NCI-H1930 (cell line): ENCODE measurements around the gene CACNB1.
"Not testable (repeated sequence)": the region's sequence is repeated elsewhere in the genome, so short reads cannot be mapped to it uniquely, and the experiment has no call there.

Experiments
- DNase-seq, 2 experiments: peaks; one replicate each; lab custom pipeline; 2025; lab: John Stamatoyannopoulos, UW

Gene CACNB1

DNA sequence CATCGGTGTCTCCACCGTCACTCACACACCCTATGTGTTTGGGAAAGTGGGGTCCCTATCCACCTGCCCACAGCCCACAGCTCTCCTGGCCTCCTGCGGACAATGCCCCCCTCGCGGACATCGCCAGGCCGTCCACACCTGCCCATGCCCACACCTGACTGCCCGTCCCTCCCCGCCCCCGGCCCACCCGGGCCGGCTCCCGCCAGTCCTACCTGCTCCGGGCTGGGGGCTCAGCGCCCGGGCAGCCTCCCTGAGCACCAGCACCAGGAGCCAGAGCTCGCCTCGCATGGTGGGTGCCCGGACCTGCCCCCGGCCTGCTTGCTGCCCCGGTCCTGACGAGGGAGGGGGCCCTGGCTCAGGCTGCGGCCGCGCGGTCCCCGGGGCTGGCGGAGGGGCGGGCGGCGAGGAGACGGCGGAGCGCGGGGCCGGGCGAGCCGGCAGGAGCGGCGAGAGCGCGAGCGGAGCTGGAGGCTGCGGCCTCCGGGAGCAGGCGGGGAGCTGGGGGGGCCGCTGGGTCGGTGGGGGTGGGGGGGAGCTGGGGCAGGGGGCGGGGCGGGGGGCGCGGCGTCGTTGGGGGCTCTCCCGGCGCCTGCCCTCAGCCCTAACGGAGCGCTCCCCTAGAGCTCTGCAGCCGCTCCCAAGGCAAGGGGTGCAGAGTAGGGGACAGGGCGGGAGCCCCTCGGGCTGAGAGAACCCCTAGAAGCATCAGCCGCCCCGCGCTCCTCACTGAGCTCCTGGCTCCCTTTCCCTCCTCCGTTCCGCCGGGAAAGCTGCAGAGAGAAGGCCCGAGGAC lies 46.1 kb downstream of the CACNB1 start, which contains the start of gene PLXDC1:
TSS of gene PLXDC1 (minus strand) at position 488 of the 793 bp plus-strand sequence. CDS start at position 288, 200 bp downstream.
- no peak for DNase-seq

DNA sequence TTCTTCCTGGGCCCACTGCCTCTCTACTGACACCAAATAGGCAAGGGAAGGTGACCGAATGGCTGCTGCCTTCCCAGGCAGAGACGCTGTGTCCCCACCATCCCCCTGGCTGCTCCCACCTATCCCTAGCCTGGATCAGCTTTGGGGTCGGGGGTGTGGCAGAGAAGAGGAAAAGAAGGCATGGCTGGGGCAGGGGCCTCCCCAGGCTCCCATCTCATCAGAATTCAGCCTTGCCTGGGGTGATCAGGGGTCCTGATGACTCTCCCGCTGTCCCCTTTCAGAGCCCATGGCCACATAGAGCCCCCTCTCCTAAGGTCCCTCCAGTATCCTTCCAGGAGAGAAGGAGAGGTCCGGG lies 46.7 kb downstream of the CACNB1 start:
- no peak for DNase-seq

DNA sequence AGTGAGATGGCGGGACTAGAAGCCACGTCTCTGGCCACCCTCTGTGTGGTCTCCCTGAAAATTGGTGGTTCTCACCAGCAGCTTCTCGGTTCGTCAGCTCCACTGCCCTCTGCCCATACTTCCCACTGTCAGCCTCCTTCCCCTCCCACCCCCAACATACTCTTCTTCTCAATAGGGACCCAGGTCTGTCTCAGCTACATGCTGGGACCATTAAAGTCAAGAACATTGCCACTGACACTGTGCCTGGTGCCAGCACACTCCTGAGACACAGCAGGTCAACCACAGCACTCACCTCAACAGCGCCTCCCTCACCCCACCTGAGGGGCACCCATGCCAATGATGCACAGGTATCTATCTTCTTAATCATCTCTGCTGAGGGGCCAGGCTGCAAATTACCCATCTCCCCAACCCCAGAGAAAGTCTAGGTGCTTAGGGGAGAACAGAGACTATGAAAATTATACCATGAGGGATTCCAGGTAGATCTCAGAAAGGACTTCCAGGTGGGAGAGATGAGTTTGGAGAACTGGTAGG lies 47.3 kb downstream of the CACNB1 start:
- no peak for DNase-seq

DNA sequence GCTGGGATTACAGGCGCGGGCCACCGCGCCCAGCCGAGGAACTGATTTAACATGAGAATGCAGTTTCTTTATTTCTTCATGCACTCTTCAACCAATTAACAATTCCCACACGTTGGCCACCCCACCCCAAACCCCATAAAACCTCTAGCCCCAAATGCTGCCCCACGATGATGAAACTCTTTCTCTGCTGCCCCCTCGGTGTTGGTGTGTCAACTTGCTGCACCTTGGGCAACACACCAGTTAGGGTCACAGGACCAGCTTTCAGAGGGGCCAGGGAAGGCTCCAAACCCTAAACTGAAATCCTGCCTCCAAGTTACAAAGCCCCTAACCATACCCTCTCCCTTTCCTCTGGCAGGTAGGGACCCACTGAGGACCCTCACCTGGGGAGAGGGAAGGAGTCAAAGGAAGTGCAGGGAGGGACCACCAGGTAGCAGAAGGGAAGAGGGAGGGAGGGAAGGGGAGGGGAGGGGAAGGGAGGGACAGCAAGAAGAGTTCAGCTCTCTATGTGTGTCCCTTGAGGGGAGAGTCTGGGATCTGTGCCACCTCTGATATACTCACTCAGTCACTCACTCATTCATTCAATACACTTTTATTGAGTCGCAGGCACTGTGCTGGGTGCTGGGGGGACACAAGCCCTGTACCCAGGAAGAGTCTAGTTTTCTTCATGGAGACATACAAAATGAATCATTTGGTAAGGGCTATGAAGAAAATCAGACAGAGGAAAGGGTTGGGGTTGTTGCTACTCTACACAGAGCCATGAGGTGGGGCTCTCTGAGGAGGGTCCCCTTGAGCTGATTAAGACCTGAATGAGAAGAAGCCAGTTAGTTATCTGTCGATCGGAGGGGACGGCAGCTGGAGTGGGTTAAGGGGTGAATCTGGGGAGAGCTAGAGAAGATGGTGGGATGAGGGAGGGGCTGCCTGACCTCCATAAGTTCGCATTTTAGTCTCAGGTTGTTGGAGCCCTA lies 50.0 kb downstream of the CACNB1 start:
- no peak for DNase-seq

DNA sequence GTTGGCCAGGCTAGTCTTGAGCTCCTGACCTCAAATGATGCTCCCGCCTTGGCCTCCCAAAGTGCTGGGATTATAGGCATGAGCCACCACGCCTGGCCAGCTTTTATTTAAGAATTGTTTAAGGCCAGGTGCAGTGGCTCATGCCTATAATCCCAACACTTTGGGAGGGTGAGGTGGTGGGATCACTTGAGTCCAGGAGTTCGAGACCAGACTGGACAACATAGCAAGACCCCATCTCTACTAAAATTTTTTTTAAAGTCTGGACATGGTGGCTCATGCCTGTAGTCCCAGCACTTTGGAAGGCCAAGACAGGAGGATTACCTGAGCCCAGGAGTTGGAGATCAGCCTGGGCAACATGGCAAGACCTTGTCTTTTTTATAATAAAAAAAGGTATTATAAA lies 51.2 kb downstream of the CACNB1 start:
- no peak for DNase-seq

DNA sequence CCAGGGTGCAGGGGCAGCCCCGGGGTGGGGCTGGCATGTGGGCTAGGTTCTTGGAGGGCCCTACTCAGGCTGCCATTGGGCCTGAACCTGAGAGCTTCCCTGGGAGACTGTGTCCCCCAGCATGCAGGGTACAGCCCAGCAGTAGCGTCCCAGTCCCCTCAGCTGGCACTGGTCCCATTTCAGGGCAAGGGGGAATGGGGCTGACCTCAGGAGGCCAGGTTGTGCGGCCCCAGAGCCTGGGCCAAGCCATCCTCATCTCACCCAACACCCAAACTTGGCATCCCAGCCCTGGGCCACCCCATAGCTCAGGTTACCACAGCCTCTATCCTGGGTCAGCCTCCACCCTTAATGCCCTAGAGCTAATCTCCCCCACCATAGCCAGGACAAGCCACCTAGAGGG lies 52.3 kb downstream of the CACNB1 start:
- no peak for DNase-seq

DNA sequence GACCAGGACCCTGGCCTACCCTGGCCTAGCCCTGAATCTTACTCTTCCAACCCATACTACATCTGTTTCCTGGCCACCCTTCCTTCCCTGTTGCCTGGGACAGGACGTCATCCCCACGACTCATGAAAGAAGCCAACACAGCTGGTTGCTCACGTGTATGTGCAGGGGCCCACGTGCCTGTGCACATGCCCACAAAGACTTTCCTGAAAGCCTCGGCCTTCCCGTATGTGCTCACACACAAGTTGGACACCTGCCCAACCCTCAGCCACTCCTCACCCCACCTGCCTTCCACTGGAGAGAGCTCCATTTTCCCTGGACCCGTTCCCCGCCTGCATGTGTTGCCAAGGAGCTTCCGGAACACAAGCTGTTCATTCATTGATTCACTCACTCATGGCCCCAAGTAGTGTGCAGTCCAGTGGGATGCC lies 53.0 kb downstream of the CACNB1 start:
- no peak for DNase-seq

DNA sequence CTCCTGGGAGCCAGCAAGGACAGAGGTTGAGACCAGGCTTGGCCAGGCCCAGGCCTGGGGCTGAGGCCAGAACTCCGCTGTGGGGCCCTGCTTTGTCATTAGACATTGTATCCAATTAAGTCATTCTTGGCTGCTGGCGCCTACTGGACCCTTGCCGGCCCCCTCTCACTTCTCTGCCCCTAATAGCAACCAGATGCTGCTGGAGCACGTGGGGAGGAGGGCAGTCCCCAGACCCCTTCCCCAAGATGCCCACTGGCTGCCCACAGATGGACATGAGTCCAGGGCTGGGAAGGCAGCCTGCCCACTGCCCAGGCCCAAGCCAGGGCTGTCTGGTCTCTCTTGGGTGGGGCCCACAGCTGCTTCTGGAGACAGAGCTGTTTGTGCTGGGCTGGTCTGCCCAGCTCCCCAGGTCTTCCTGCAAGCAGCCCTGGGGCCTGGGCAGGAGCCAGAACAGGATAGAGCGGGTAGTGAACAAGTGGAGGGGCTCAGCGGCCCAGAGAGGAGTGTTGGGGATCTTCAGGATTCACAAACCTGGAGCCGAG lies 53.8 kb downstream of the CACNB1 start:
- no peak for DNase-seq

DNA sequence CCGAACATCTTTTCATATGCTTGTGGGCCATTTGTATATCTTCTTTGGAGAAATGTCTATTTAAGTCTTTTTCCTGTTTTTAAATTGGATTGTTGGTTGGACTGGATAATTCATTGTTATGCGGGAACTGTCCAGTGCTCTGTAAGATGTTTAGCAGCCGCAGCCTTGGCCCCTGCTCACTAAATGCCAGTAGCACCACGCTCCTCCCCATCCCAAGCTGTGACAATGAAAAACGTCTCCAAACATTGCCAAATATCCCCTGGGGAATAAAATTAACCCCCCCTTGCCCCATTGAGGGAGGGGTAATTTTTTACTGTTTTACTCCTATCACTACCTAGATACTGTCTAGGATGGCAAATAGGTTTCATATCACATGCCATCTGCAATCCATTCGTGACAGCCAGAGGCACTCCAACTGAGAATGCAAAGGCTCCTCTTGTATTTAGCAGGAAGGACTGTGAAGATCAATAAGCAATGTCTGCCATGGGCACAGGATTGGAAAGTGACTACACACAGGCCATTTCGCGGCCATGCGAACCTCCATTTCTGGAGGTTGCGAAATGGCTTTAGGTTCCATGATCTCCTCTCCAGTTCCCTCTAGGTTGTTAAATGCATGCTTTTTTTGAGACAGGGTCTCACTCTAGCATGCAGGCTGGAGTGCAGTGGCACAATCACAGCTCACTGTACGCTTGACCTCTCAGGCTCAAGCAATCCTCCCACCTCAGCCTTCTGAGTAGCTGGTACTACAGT lies 55.4 kb downstream of the CACNB1 start:
- DNase-seq: no peak

DNA sequence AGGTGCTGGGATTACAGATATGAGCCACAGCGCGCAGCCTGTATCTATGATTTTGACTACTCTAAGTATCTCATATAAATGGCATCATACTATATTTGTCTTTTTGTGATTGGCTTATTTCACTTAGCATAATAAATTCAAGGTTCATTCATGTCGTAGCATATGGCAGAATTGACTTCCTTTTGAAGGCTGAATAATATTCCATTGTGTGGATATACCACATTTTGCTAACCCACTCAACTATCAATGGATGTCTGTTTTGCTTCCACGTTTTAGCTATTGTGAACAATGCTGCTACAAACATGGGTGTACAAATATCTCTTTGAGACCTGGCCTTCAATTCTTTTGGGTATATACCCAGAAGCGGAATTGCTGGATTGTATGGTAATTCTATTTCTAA lies 56.2 kb downstream of the CACNB1 start:
- DNase-seq: no peak

DNA sequence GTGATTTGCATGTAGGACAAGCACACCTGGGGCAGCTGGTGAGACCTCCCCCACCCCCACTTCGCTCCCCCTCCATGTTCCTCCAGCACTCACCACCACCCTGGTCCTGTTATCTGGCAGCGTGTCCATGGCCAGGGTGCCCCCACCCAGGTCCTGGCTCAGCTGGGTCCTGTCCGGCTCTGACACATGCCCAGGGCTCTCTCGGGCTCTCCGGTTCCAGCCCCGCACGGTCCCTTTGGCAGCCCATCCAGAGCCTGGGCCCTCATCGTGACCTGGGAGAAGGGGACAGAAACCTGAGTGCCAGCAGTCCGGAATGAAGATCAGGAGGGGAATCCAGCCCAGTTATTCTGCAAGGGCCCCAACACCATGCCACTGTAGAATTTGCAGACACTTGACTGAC lies 57.9 kb downstream of the CACNB1 start:
- no peak for DNase-seq

DNA sequence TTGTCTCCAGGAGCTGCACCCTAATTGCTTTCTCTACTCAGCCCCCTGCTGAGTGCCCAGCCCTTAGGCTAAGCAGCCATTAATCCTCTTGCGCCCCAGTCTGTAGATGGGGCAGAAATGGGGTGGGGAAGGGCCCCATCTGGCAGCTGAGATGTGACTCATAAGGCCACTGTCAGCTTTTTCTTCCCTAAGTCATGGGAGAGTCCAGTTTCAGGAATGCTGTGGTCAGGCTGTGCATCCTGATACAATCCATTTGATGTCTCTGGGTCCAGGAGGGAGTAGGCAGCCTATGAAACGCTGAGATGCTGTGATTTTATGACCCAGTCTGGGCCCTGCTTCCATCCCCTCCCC lies 58.3 kb downstream of the CACNB1 start:
- no peak for DNase-seq

DNA sequence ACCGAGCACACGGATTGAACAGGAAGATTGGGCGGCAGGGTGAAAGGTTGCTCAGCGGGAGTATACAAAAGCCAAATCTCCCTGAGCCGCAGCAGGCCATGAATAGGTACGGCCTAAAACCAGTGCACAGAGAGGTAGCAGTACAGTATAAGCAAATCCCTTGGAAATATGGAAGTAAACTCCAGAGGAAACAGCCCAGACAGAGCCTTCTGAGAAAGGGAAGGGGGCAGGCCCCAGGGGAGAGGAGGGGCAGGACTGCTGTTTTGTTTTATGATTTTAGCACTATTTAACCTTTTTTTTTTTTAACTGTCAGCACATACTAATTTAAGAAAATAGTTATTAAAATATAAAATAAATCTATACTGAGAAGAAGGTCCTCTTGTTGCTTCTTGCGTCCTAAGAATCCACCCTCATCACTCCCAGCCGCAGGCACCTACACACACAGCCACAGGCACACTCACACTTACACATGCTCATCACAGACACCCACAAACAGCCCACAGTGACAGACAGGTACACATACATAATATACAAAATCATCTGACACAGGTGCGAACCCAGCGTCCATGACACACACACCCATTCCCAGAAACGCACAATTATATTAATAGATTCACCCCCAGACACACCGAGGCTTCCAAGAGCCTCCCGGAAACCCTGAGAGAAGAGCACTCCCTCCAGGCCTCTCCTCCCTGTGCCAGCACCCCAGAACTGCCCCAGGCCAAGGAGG lies 58.9 kb downstream of the CACNB1 start:
- DNase-seq: no peak

DNA sequence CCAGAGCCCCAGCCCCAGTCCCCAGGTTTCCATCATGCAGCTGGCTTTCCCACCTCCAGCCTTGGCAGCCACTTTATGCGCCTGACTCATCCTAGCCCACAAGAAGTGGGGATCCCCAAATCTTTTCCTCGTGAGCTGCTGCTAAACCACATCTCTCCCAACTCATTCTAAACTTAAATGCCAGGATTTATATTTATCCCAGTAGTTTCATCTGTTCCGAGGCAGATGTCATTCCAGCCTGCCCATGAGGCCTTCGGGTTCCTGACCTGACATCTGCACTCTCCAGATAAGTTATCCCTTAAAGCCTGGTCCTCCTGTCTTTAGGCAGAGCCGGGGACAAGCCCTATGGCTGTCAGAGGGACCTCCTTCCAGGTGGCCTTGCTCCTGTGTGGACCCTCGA lies 62.6 kb downstream of the CACNB1 start:
- no peak for DNase-seq

DNA sequence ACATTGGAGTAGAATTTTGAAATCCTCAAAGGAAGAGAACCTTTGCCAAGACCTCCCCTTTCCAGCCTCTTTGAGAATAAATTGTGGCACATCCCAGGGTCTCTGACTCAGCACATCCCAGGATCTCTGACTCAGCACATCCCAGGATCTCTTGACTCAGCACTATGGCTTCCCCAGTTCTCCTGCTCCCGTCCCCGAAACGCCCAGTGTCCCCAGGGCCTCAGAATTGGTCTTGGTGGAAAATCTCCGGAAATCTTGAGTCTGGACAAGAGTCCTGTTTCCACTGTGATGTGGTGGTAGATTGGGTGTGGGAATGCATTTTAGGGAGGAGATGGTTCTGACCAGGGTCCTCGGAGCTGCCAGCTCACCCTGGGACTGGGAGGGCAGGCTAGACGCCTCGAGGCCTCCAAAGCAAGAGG lies 65.3 kb downstream of the CACNB1 start:
- no peak for DNase-seq

DNA sequence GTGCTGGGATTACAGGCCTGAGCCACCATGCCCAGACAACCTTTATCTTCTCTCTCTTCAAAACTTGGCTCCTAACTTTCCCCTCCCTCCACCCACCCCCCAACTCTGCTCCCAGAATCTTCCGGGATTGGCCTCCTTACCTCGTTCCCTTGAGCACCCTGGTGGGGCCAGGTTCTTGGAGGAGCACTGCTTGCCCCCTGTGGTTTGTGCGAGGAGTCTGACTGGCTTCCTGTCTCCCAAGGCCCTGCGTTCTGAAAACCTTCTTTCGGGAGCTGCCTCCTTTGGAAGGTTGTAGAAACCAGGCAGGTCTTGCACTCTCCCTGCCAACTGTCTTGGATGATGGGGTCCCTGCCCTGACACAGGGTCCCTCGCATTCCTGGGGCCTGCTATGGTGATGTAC lies 65.9 kb downstream of the CACNB1 start:
- DNase-seq: no peak

DNA sequence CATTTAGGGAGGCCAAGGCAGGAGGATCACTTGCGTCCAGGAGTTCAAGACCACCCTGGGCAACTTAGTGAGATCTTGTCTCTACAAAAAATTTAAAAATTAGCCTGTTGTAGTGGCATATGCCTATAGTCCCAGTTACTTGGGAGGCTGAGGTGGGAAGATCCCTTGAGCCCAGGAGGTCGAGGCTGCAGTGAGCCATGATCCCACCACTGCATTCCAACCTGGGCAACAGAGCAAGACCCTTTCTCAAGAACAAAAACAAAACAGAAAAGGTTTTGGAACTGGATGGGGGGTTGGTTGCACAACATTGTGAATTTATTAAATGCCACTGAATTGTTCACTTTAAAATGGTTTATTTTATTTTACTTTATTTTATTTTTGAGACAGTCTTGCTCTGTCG lies 67.3 kb downstream of the CACNB1 start:
- DNase-seq: no peak

DNA sequence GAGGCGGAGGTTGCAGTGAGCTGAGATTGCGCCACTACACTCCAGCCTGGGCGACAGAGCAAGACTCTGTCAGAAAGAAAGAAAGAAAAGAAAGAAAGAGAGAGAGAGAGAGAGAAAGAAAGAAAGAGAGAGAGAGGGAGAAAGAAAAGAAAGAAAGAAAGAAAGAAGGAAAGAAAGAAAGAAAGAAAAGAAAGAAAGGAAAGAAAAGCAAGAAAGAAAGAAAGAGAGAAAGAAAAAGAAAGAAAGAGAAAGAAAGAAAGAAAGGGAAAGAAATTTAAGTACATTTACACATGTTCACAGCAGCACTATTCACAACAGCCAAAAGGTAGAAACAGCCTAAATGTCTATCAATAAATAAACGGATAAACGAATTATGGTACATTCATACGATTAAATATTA lies 67.9 kb downstream of the CACNB1 start:
- not testable (repeated sequence) for DNase-seq

DNA sequence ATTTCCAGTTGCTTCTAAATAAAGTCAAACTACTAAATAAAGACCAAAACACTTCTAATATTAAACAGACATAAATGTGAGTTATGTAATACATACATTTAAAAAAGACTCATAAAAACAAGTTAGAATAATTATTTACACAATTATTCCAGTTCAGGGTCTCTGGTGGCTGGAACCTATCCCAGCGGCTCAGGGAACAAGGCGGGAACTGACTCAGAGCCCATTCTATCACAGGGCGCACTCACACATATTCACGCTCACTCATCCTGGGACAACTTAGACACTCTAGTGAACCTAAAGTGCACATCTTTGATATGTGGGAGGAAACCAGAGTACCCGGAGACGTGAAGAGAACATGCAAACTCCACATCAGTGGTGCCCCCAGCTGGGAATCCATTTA lies 71.0 kb downstream of the CACNB1 start:
- DNase-seq: no peak

DNA sequence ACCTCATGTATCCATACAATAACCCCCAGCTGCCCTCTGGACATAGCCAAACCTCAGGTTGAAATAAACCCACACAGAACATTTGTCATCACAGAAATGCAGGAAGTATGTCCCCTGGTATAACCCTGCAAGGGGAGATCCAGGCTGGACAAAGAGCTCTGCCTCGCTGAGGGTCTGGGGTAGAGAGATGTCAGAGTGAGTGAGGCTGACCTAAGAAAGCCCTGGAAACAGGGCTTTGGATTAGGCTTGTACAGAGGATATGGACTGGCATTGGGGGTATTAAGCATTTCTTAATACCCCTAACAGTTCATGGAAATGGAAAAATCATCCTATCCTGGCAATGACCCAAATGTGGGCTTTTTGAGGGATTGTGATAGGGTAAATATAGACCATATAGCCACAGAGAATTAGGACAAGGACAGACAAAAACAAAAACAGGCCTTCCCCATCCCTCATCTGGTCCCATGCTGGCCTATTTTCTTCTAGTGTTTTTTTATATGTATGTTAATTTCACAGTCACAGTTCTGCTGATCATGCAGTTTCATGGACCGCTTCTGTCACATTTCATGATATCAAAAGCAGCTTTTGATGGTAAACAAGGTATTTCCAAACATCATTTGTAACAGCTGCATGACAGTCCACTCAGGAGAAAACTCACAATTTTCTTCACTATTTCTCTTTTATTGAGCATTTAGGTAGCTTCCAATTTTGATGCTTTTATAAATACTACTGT lies 72.2 kb downstream of the CACNB1 start:
- no peak for DNase-seq
